ENCODE measurements around the gene PRKCZ.

Gene PRKCZ

GRCh38 chr1:2163205-2163604, 113.0 kb downstream of the PRKCZ start:
- DNase-seq = no peak

- no peak for DNase-seq
These were observed 115.4 kb downstream of the PRKCZ start for GRCh38 chr1:2165646-2166045.

GRCh38 chr1:2166254-2166653, 116.0 kb downstream of the PRKCZ start:
- DNase-seq = no peak

- no peak for DNase-seq
These were observed 116.5 kb downstream of the PRKCZ start for GRCh38 chr1:2166695-2167094.

- DNase-seq = no peak
These were observed 117.9 kb downstream of the PRKCZ start for GRCh38 chr1:2168090-2168489.

GRCh38 chr1:2168535-2168934, 118.3 kb downstream of the PRKCZ start:
- DNase-seq = no peak

GRCh38 chr1:2169200-2169836, 119.1 kb downstream of the PRKCZ start:
- DNase-seq = no peak

- DNase-seq = no peak
These were observed 120.0 kb downstream of the PRKCZ start for GRCh38 chr1:2170211-2170610.

- no peak for DNase-seq
These were observed 121.8 kb downstream of the PRKCZ start for GRCh38 chr1:2172012-2172411.

- no peak for DNase-seq
These were observed 122.4 kb downstream of the PRKCZ start for GRCh38 chr1:2172551-2173146.

- DNase-seq = no peak
These were observed 123.5 kb downstream of the PRKCZ start for GRCh38 chr1:2173546-2174347.

- DNase-seq = peak; percentile 21
These were observed 124.3 kb downstream of the PRKCZ start for GRCh38 chr1:2174348-2175054.

GRCh38 chr1:2175055-2175414, 124.8 kb downstream of the PRKCZ start:
- DNase-seq = no peak

GRCh38 chr1:2175681-2176454, 125.7 kb downstream of the PRKCZ start:
- no peak for DNase-seq

- DNase-seq = no peak
These were observed 126.4 kb downstream of the PRKCZ start for GRCh38 chr1:2176615-2177014.

- no peak for DNase-seq
These were observed 127.3 kb downstream of the PRKCZ start for GRCh38 chr1:2177541-2177940.

GRCh38 chr1:2177946-2178538, 127.8 kb downstream of the PRKCZ start:
- DNase-seq = no peak

- DNase-seq = no peak
These were observed 128.7 kb downstream of the PRKCZ start for GRCh38 chr1:2178875-2179274.

- no peak for DNase-seq
These were observed 129.2 kb downstream of the PRKCZ start for GRCh38 chr1:2179283-2180013.

GRCh38 chr1:2180297-2181245, 130.4 kb downstream of the PRKCZ start:
- no peak for DNase-seq
